Retinal pigment epithelial cell (primary cell): Measurements from ENCODE around the gene BANF1.

ENCODE experiments used
- DNase-seq: peaks from one replicate; pipeline ENCODE4 v3.0.0-alpha.2; 2010; ENCODE audit warnings: low read depth
- H3K4me3 ChIP-seq: 2 replicates; pipeline ENCODE4 v1.5.1; 2011; ENCODE audit warnings: mild to moderate bottlenecking, low read length, control low read depth, moderate library complexity
- CTCF ChIP-seq: conservative IDR thresholded peaks from 2 replicates; pipeline ENCODE4 v1.5.1; 2011; ENCODE audit warnings: low read depth, low read length, control low read depth, inconsistent platforms

BANF1 gene

GRCh38 chr11:66026017-66026529 is 23.8 kb downstream of the BANF1 start, which contains the start of gene CATSPER1:
TSS of gene CATSPER1 (minus strand) at chr11:66026479. CDS start at chr11:66026379, 100 bp downstream.
- no peak within 1 kb of the TSS for H3K4me3 ChIP-seq
- TF ChIP-seq CTCF, result no peak
- DNase-seq, result no peak

- no peak for DNase-seq
- H3K4me3 ChIP-seq, result no peak overlapping the region
- no peak for TF ChIP-seq CTCF
Observed at GRCh38 chr11:66032957-66033735, 30.8 kb downstream of the BANF1 start.

- TF ChIP-seq CTCF, result no peak
Observed at GRCh38 chr11:66035653-66036333, 33.5 kb downstream of the BANF1 start.

GRCh38 chr11:66036334-66036710 is 34.0 kb downstream of the BANF1 start:
- no peak overlapping the region for H3K4me3 ChIP-seq
- DNase-seq, result no peak
- TF ChIP-seq CTCF, result no peak

More at GRCh38 chr11:66035653-66036333, 33.5 kb downstream of the BANF1 start:
- no peak overlapping the region for H3K4me3 ChIP-seq
- DNase-seq, result no peak

- DNase-seq, result no peak
- TF ChIP-seq CTCF, result no peak
Observed at GRCh38 chr11:66037327-66037726, 35.0 kb downstream of the BANF1 start.

DNA sequence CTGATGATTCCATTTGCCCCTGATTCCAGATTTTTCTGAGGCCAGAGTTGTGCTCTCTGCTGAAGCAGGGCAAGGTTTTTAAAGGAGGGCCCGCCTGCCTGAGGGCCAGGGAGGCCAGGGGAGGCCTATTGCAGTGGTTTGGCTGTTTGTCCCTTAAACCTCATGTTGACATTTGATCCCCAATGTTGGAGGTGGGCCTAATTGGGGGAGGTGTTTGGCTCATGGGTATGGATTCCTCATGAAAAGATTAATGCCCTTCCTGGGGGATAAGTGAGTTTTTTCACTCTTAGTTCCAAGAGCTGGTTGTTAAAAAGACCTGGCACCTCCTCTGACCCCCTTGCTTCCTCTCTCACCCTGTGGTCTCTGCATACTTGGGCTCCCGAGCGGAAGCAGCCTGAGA is 37.5 kb downstream of the BANF1 start:
- H3K4me3 ChIP-seq, result no peak overlapping the region
- TF ChIP-seq CTCF, result no peak

More at GRCh38 chr11:66037327-66037726, 35.0 kb downstream of the BANF1 start:
- no peak overlapping the region for H3K4me3 ChIP-seq

More for the DNA sequence above, 37.5 kb downstream of the BANF1 start:
- no peak for DNase-seq
